Bronchial epithelial cell (primary cell): ENCODE data around the gene ZEB1. TPM values are rescaled to one million over a fixed set of nuclear protein-coding genes. Genes with fewer than 3 reads are reported as not detected.

Source experiments
- DNase-seq: peaks from one replicate; pipeline ENCODE4 v3.0.0-alpha.2; 2010; ENCODE audit warnings: low read depth
- FAIRE-seq: peaks from 2 replicates; lab custom pipeline; 2011; peaks lifted over from hg19 to GRCh38; lab: Jason Lieb, UNC
- H3K27me3 ChIP-seq: 2 replicates; pipeline ENCODE4 v1.5.1; 2011; ENCODE audit warnings: low read length; ENCODE audit not compliant: control insufficient read depth, insufficient read depth
- H3K36me3 ChIP-seq: 2 replicates; pipeline ENCODE4 v1.5.1; 2011; ENCODE audit warnings: low read length; ENCODE audit not compliant: control insufficient read depth, insufficient read depth
- H3K4me3 ChIP-seq: 2 replicates; pipeline ENCODE4 v1.5.1; 2011; ENCODE audit warnings: mild to moderate bottlenecking, low read depth, low read length, control low read depth
- total RNA-seq: library from RNA; depleted of rRNA; stranded (reverse); fragments of >200 nt; gene quantifications from 2 replicates; pipeline ENCODE4 v1.2.1, GENCODE V29; 2014
- TF ChIP-seq, protein P1 (sequence below): IDR thresholded peaks from 2 replicates; pipeline ENCODE4 v1.5.1; 2011; ENCODE audit warnings: mild to moderate bottlenecking, moderate library complexity, low read length, control low read depth, inconsistent platforms; ENCODE audit not compliant: insufficient read depth, severe bottlenecking

The ZEB1 gene
- total RNA-seq, 1 donor from 2014 or later = 2.6 TPM

GRCh38 chr10:31314256-31315150, 4.5 kb upstream of the ZEB1 start:
- TF ChIP-seq, protein P1, sequence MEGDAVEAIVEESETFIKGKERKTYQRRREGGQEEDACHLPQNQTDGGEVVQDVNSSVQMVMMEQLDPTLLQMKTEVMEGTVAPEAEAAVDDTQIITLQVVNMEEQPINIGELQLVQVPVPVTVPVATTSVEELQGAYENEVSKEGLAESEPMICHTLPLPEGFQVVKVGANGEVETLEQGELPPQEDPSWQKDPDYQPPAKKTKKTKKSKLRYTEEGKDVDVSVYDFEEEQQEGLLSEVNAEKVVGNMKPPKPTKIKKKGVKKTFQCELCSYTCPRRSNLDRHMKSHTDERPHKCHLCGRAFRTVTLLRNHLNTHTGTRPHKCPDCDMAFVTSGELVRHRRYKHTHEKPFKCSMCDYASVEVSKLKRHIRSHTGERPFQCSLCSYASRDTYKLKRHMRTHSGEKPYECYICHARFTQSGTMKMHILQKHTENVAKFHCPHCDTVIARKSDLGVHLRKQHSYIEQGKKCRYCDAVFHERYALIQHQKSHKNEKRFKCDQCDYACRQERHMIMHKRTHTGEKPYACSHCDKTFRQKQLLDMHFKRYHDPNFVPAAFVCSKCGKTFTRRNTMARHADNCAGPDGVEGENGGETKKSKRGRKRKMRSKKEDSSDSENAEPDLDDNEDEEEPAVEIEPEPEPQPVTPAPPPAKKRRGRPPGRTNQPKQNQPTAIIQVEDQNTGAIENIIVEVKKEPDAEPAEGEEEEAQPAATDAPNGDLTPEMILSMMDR = no peak
- no peak for DNase-seq
- Histone ChIP-seq H3K27me3 (no peaks in the 10 kb centered on the region), H3K36me3 (no peaks in the 10 kb centered on the region), H3K4me3 (no peak overlapping the region)
- FAIRE-seq = no peak

DNA sequence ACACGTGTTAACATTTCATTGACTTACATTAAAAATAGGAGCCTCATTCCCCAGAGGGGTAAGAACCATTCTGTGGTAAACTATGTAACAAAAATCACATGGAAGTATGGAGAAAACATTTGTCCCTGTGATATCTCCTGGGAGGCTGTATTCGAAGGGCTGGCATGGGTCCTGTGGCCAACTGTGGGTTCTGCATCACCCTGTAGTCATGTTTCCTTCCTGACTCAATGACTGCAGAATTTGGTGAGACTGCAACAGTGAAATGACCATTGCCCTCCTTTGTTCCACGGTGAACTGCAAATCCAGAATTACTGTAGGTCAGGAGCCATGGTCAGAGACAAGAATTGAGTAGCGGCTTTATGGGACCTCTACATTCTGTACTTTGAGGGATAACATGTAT, 3.6 kb upstream of the ZEB1 start:
- Histone ChIP-seq H3K36me3 (no peaks in the 10 kb centered on the region), H3K4me3 (no peak overlapping the region), H3K27me3 (no peaks in the 10 kb centered on the region)
- peak; percentile 67 for DNase-seq
- no peak for FAIRE-seq
- TF ChIP-seq, protein P1 = no peak

GRCh38 chr10:31317171-31317570, 1.8 kb upstream of the ZEB1 start:
- DNase-seq (no peak), FAIRE-seq (no peak)
- Histone ChIP-seq H3K27me3 (no peaks in the 10 kb centered on the region), H3K36me3 (no peaks in the 10 kb centered on the region), H3K4me3 (no peak overlapping the region)
- TF ChIP-seq, protein P1 = no peak

GRCh38 chr10:31317652-31318381, 1.2 kb upstream of the ZEB1 start:
- no peak for FAIRE-seq
- TF ChIP-seq, protein P1 = no peak
- Histone ChIP-seq H3K4me3 (peak overlapping the region; percentile 83), H3K27me3 (no peaks in the 10 kb centered on the region), H3K36me3 (no peaks in the 10 kb centered on the region)
- DNase-seq = no peak

DNA sequence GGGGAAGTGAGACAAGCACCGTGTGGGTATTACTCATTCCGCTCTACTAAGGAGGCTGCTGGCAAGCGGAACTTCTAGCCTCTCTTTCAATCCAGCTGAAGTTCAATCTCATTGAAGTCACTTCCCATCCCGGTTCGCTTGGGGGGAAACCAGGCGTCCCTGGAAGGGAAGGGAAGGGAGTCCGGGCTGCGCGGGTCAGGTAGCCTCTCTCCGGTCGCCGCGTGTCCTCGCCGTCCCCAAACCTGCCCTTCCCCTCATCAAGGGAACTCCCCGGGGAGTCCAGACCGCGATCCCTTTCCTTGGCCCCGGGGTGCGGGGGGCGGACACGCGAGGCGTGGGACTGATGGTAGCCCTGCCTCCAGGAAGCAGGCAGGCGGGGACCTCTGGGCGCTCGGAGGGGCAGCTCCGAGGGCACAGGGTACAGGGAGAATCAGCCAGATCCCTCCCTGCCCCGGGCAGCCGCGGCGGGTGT, 598 bp upstream of the ZEB1 start:
- Histone ChIP-seq H3K27me3 (no peaks in the 10 kb centered on the region), H3K4me3 (peak overlapping the region; percentile 83), H3K36me3 (no peaks in the 10 kb centered on the region)
- FAIRE-seq (no peak), DNase-seq (peak; percentile 77)
- TF ChIP-seq, protein P1 = no peak
